MM.1S (cell line): ENCODE measurements around the gene SCLY.
"Not testable (repeated sequence)": the region's sequence is repeated elsewhere in the genome, so short reads cannot be mapped to it uniquely, and the experiment has no call there.

ENCODE experiments used
- DNase-seq: peaks from one replicate; pipeline ENCODE4 v3.0.0-alpha.2; 2015
- H2AFZ ChIP-seq: fragments of 300-600 bp; sonication (generic); 2 replicates; pipeline ENCODE4 v1.6.0; 2016; ENCODE audit warnings: antibody characterized with exemption, low read length
- H3F3A ChIP-seq: fragments of 300-600 bp; sonication (generic); 2 replicates; pipeline ENCODE4 v1.6.1; 2016; ENCODE audit warnings: mild to moderate bottlenecking, antibody characterized with exemption, low read length, moderate library complexity, mixed read lengths; ENCODE audit not compliant: insufficient read depth
- H3K27ac ChIP-seq: fragments of 300-600 bp; sonication (generic); 2 replicates; pipeline ENCODE4 v1.5.1; 2016; ENCODE audit warnings: mild to moderate bottlenecking, low read length
- H3K27me3 ChIP-seq: fragments of 300-600 bp; sonication (generic); replicated peaks from 2 replicates; pipeline ENCODE4 v1.6.0; 2016; ENCODE audit warnings: low read length; ENCODE audit not compliant: insufficient read depth
- H3K36me3 ChIP-seq: fragments of 300-600 bp; sonication (generic); replicated peaks from 2 replicates; pipeline ENCODE4 v1.6.1; 2016; ENCODE audit warnings: mild to moderate bottlenecking, low read length, mixed read lengths; ENCODE audit not compliant: insufficient read depth
- H3K4me1 ChIP-seq: fragments of 300-600 bp; sonication (generic); 2 replicates; pipeline ENCODE4 v1.6.1; 2016; ENCODE audit warnings: low read length, mixed read lengths
- H3K4me2 ChIP-seq: fragments of 300-600 bp; sonication (generic); 2 replicates; pipeline ENCODE4 v1.6.0; 2016; ENCODE audit warnings: low read depth, low read length
- H3K4me3 ChIP-seq: fragments of 300-600 bp; sonication (generic); 2 replicates; pipeline ENCODE4 v1.5.1; 2016; ENCODE audit warnings: low read length, mixed read lengths
- H3K79me2 ChIP-seq: fragments of 300-600 bp; sonication (generic); 2 replicates; pipeline ENCODE4 v1.6.1; 2016; ENCODE audit warnings: mixed run types, low read length, mixed read lengths
- H3K9ac ChIP-seq: fragments of 300-600 bp; sonication (generic); 2 replicates; pipeline ENCODE4 v1.6.1; 2016; ENCODE audit warnings: low read length, mixed read lengths
- H3K9me2 ChIP-seq: fragments of 300-600 bp; sonication (generic); replicated peaks from 2 replicates; pipeline ENCODE4 v1.6.1; 2016; ENCODE audit warnings: mild to moderate bottlenecking, low read length, mixed read lengths; ENCODE audit not compliant: insufficient read depth
- H3K9me3 ChIP-seq: fragments of 300-600 bp; sonication (generic); replicated peaks from 2 replicates; pipeline ENCODE4 v1.6.1; 2016; ENCODE audit warnings: mild to moderate bottlenecking, low read length, mixed read lengths; ENCODE audit not compliant: insufficient read depth
- H4K20me1 ChIP-seq: fragments of 300-600 bp; sonication (generic); 2 replicates; pipeline ENCODE4 v1.6.1; 2016; ENCODE audit warnings: mild to moderate bottlenecking, low read length, moderate library complexity, mixed read lengths; ENCODE audit not compliant: insufficient read depth
- CTCF ChIP-seq: fragments of 300-600 bp; sonication (generic); IDR thresholded peaks from 2 replicates; pipeline ENCODE4 v1.5.1; 2016; ENCODE audit warnings: antibody characterized with exemption, low read length, mixed read lengths
- EZH2 ChIP-seq: fragments of 300-600 bp; sonication (generic); optimal IDR thresholded peaks from 2 replicates; pipeline ENCODE3; 2017; ENCODE audit warnings: low read depth, mild to moderate bottlenecking, antibody characterized with exemption, low read length, mixed read lengths
- EZH2phosphoT487 ChIP-seq: fragments of 300-600 bp; sonication (generic); IDR thresholded peaks from 2 replicates; pipeline ENCODE4 v1.6.1; 2018; ENCODE audit warnings: antibody characterized with exemption, low read length

Gene SCLY

GRCh38 chr2:238031751-238032150 is 29.1 kb upstream of the SCLY start:
- H3K27me3 ChIP-seq, result no peaks in the 10 kb centered on the region
- no peak for DNase-seq
- H4K20me1 ChIP-seq, result no peaks in the 10 kb centered on the region
- no peak overlapping the region for H3K4me3 ChIP-seq
- no peak overlapping the region for H3K4me2 ChIP-seq
- H2AFZ ChIP-seq, result no peak overlapping the region
- H3F3A ChIP-seq, result peaks cover 4% of the 10 kb centered on the region; the same call in 1 of the 2 replicates
- no peak for TF ChIP-seq CTCF
- no peak for TF ChIP-seq EZH2phosphoT487
- no peak for TF ChIP-seq EZH2
- H3K9me2 ChIP-seq, result no peaks in the 10 kb centered on the region
- peaks cover 10% of the 10 kb centered on the region; the same call in 1 of the 2 replicates for H3K4me1 ChIP-seq
- H3K9ac ChIP-seq, result no peak overlapping the region
- no peak overlapping the region for H3K27ac ChIP-seq
- no peaks in the 10 kb centered on the region for H3K9me3 ChIP-seq
- no peaks in the 10 kb centered on the region for H3K79me2 ChIP-seq
- H3K36me3 ChIP-seq, result no peaks in the 10 kb centered on the region

GRCh38 chr2:238032755-238033337 is 28.0 kb upstream of the SCLY start:
- TF ChIP-seq EZH2 (no peak), CTCF (no peak), EZH2phosphoT487 (no peak)
- Histone ChIP-seq H2AFZ (no peak overlapping the region), H3K27me3 (no peaks in the 10 kb centered on the region), H3K27ac (peak overlapping the region; percentile 14; the same call in 1 of the 2 replicates), H3K9ac (no peak overlapping the region), H3K36me3 (no peaks in the 10 kb centered on the region), H3K9me3 (no peaks in the 10 kb centered on the region), H3K4me2 (no peak overlapping the region), H3K9me2 (no peaks in the 10 kb centered on the region), H3K79me2 (no peaks in the 10 kb centered on the region), H3K4me3 (no peak overlapping the region), H4K20me1 (no peaks in the 10 kb centered on the region), H3F3A (peaks cover 4% of the 10 kb centered on the region; the same call in 1 of the 2 replicates), H3K4me1 (peaks cover 10% of the 10 kb centered on the region; the same call in 1 of the 2 replicates)
- peak; percentile 59 for DNase-seq

- not testable (repeated sequence) for H3K27ac ChIP-seq, H3F3A ChIP-seq, H3K27me3 ChIP-seq, H3K9me2 ChIP-seq, H2AFZ ChIP-seq, DNase-seq, H3K9me3 ChIP-seq, H3K4me2 ChIP-seq, H3K79me2 ChIP-seq, H3K4me1 ChIP-seq, H4K20me1 ChIP-seq, H3K9ac ChIP-seq, H3K4me3 ChIP-seq, H3K36me3 ChIP-seq
Measured at GRCh38 chr2:238033991-238034390, 26.8 kb upstream of the SCLY start.

GRCh38 chr2:238038203-238038602 is 22.6 kb upstream of the SCLY start:
- no peak overlapping the region for H3K4me2 ChIP-seq
- H3K79me2 ChIP-seq, result no peaks in the 10 kb centered on the region
- no peaks in the 10 kb centered on the region for H4K20me1 ChIP-seq
- no peak overlapping the region for H3K4me3 ChIP-seq
- TF ChIP-seq EZH2 (no peak), EZH2phosphoT487 (no peak), CTCF (no peak)
- peaks cover 4% of the 10 kb centered on the region; the same call in 1 of the 2 replicates for H3K4me1 ChIP-seq
- no peaks in the 10 kb centered on the region for H3K9me2 ChIP-seq
- no peak overlapping the region for H3K9ac ChIP-seq
- no peaks in the 10 kb centered on the region for H3K27me3 ChIP-seq
- H3F3A ChIP-seq, result peaks cover 2% of the 10 kb centered on the region; the same call in 1 of the 2 replicates
- no peak overlapping the region for H2AFZ ChIP-seq
- H3K27ac ChIP-seq, result no peak overlapping the region
- no peaks in the 10 kb centered on the region for H3K9me3 ChIP-seq
- no peaks in the 10 kb centered on the region for H3K36me3 ChIP-seq
- DNase-seq, result no peak
